Gastrocnemius medialis (tissue), 4 donors: ENCODE measurements around the gene TRIM77.

ENCODE experiments used
- CTCF ChIP-seq, 5 experiments: fragments of 450-650 bp in 3 of 5; fragments of 200-600 bp in 2 of 5; sonication (generic) in 2 of 5; IDR thresholded peaks in 4 of 5; conservative IDR thresholded peaks in 1 of 5; 1 replicate in 4 of 5; 2 replicates in 1 of 5; pipeline ENCODE4 v1.5.1; 2016 to 2019; ENCODE audit warnings: antibody characterized with exemption in 5 of 5, mild to moderate bottlenecking in 3 of 5, moderate library complexity in 3 of 5
- POLR2A ChIP-seq, 2 donors: fragments of 450-650 bp; IDR thresholded peaks; one replicate each; pipeline ENCODE4 v1.6.1; 2017; ENCODE audit warnings: antibody characterized with exemption in 2 of 2, mild to moderate bottlenecking in 2 of 2, moderate library complexity in 2 of 2

DNA sequence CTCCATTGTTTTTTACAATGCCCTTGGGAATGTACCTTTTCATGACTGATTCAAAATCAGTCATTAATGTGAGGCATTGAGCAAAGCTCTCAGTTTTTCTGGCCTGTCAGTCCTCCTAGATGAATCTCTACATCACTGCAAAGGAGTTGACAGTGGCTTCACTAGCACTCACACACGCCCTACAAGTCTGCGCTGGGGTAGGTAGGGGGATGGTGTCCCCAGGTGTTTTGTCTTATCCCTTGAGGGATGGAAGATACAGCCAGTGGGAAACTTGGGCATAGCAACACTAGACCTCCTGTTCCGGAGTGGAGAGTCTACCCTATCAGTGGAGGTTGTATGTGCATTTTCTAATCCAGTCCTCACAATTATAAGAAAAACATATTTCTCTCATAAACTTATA is 27.0 kb downstream of the TRIM77 start:
- TF ChIP-seq CTCF (IDR thresholded peaks at IDR 0.05 in 4 of 5, conservative IDR thresholded peaks at IDR 0.05 in 1 of 5): no peak
- no peak for TF ChIP-seq POLR2A (IDR thresholded peaks at IDR 0.05)
